Stimulated activated memory B cell treated with anti-CD40 and anti-IgM and Interleukin-4, amounts not matched to agents 10 μg/mL and 1 μg/mL and 100 μg/mL, for 72 hours (primary cell): ENCODE measurements around the gene PEX7.
A peak's percentile ranks its signal among the peaks of the same experiment; 100 is the strongest.
"Not testable (repeated sequence)": the region's sequence is repeated elsewhere in the genome, so short reads cannot be mapped to it uniquely, and the experiment has no call there.

Experiments used
- ATAC-seq: fragments of 150-1000 bp; cut with Tn5 transposase; 2 replicates; pipeline ENCODE4 v1.10.0; 2021
- H3K27ac Mint-ChIP-seq: one replicate; pipeline ENCODE4 v1.8.0; 2022; ENCODE audit warnings: mild to moderate bottlenecking, mixed read lengths
- H3K27me3 Mint-ChIP-seq: one replicate; pipeline ENCODE4 v1.8.0; 2022; ENCODE audit warnings: mixed read lengths
- H3K36me3 Mint-ChIP-seq: one replicate; pipeline ENCODE4 v1.8.0; 2022; ENCODE audit warnings: mixed read lengths
- H3K4me1 Mint-ChIP-seq: one replicate; pipeline ENCODE4 v1.8.0; 2022; ENCODE audit warnings: mixed read lengths
- H3K4me3 Mint-ChIP-seq: one replicate; pipeline ENCODE4 v1.8.0; 2022; ENCODE audit warnings: mild to moderate bottlenecking, moderate library complexity, mixed read lengths
- H3K9me3 Mint-ChIP-seq: one replicate; pipeline ENCODE4 v1.8.0; 2022; ENCODE audit warnings: mixed read lengths

The PEX7 gene

GRCh38 chr6:136849979-136850563 is 27.7 kb downstream of the PEX7 start:
- not testable (repeated sequence) for H3K27ac Mint-ChIP-seq, H3K27me3 Mint-ChIP-seq, H3K4me3 Mint-ChIP-seq, ATAC-seq, H3K9me3 Mint-ChIP-seq
- peaks cover 15% of the 10 kb centered on the region for H3K4me1 Mint-ChIP-seq
- peaks cover 51% of the 10 kb centered on the region for H3K36me3 Mint-ChIP-seq

- Mint-ChIP-seq H3K36me3 (peaks cover 11% of the 10 kb centered on the region), H3K4me3 (no peak overlapping the region), H3K27ac (no peak overlapping the region), H3K4me1 (peaks cover 5% of the 10 kb centered on the region), H3K27me3 (no peaks in the 10 kb centered on the region), H3K9me3 (no peaks in the 10 kb centered on the region)
- ATAC-seq: no peak
These were observed 37.0 kb downstream of the PEX7 start for GRCh38 chr6:136859430-136859829.

- no peak for ATAC-seq
- H3K27ac Mint-ChIP-seq: no peak overlapping the region
- no peaks in the 10 kb centered on the region for H3K9me3 Mint-ChIP-seq
- H3K36me3 Mint-ChIP-seq: peaks cover 7% of the 10 kb centered on the region
- H3K27me3 Mint-ChIP-seq: no peaks in the 10 kb centered on the region
- H3K4me1 Mint-ChIP-seq: peaks cover 5% of the 10 kb centered on the region
- no peak overlapping the region for H3K4me3 Mint-ChIP-seq
These were observed 37.7 kb downstream of the PEX7 start for GRCh38 chr6:136860043-136860442.

GRCh38 chr6:136862662-136863061 is 40.3 kb downstream of the PEX7 start:
- ATAC-seq: no peak
- no peak overlapping the region for H3K27ac Mint-ChIP-seq
- no peaks in the 10 kb centered on the region for H3K9me3 Mint-ChIP-seq
- no peak overlapping the region for H3K4me3 Mint-ChIP-seq
- no peaks in the 10 kb centered on the region for H3K4me1 Mint-ChIP-seq
- peaks cover 12% of the 10 kb centered on the region for H3K36me3 Mint-ChIP-seq
- no peaks in the 10 kb centered on the region for H3K27me3 Mint-ChIP-seq

GRCh38 chr6:136863752-136864151 is 41.4 kb downstream of the PEX7 start:
- Mint-ChIP-seq H3K27ac (no peak overlapping the region), H3K36me3 (peaks cover 12% of the 10 kb centered on the region), H3K27me3 (no peaks in the 10 kb centered on the region)

GRCh38 chr6:136864676-136865075 is 42.3 kb downstream of the PEX7 start:
- no peaks in the 10 kb centered on the region for H3K27me3 Mint-ChIP-seq
- no peaks in the 10 kb centered on the region for H3K9me3 Mint-ChIP-seq
- ATAC-seq: no peak
- H3K4me1 Mint-ChIP-seq: no peaks in the 10 kb centered on the region
- H3K27ac Mint-ChIP-seq: no peak overlapping the region
- no peak overlapping the region for H3K4me3 Mint-ChIP-seq
- peaks cover 17% of the 10 kb centered on the region for H3K36me3 Mint-ChIP-seq

More at GRCh38 chr6:136863752-136864151, 41.4 kb downstream of the PEX7 start:
- no peak for ATAC-seq
- H3K9me3 Mint-ChIP-seq: no peaks in the 10 kb centered on the region
- H3K4me3 Mint-ChIP-seq: no peak overlapping the region
- H3K4me1 Mint-ChIP-seq: no peaks in the 10 kb centered on the region

- no peak overlapping the region for H3K4me3 Mint-ChIP-seq
- peaks cover 20% of the 10 kb centered on the region for H3K36me3 Mint-ChIP-seq
- ATAC-seq: no peak
- H3K4me1 Mint-ChIP-seq: no peaks in the 10 kb centered on the region
- no peaks in the 10 kb centered on the region for H3K27me3 Mint-ChIP-seq
- no peaks in the 10 kb centered on the region for H3K9me3 Mint-ChIP-seq
- no peak overlapping the region for H3K27ac Mint-ChIP-seq
These were observed 44.6 kb downstream of the PEX7 start for GRCh38 chr6:136866872-136867416.

GRCh38 chr6:136869451-136869850 is 47.1 kb downstream of the PEX7 start:
- peaks cover 42% of the 10 kb centered on the region for H3K36me3 Mint-ChIP-seq
- no peak overlapping the region for H3K27ac Mint-ChIP-seq
- ATAC-seq: no peak
- no peak overlapping the region for H3K4me3 Mint-ChIP-seq
- H3K9me3 Mint-ChIP-seq: peaks cover 5% of the 10 kb centered on the region
- H3K27me3 Mint-ChIP-seq: no peaks in the 10 kb centered on the region
- H3K4me1 Mint-ChIP-seq: no peaks in the 10 kb centered on the region

- H3K27ac Mint-ChIP-seq: no peak overlapping the region
- H3K27me3 Mint-ChIP-seq: no peaks in the 10 kb centered on the region
- no peak for ATAC-seq
- no peak overlapping the region for H3K4me3 Mint-ChIP-seq
- H3K36me3 Mint-ChIP-seq: peaks cover 56% of the 10 kb centered on the region
- H3K4me1 Mint-ChIP-seq: no peaks in the 10 kb centered on the region
- H3K9me3 Mint-ChIP-seq: peaks cover 11% of the 10 kb centered on the region
These were observed 51.4 kb downstream of the PEX7 start for GRCh38 chr6:136873748-136874147.

GRCh38 chr6:136876469-136876868 is 54.1 kb downstream of the PEX7 start:
- not testable (repeated sequence) for H3K4me3 Mint-ChIP-seq, ATAC-seq, H3K27ac Mint-ChIP-seq, H3K27me3 Mint-ChIP-seq, H3K4me1 Mint-ChIP-seq
- peaks cover 11% of the 10 kb centered on the region for H3K9me3 Mint-ChIP-seq
- peaks cover 67% of the 10 kb centered on the region for H3K36me3 Mint-ChIP-seq

GRCh38 chr6:136880748-136881460 is 58.5 kb downstream of the PEX7 start:
- H3K27me3 Mint-ChIP-seq: no peaks in the 10 kb centered on the region
- H3K27ac Mint-ChIP-seq: no peak overlapping the region
- peaks cover 8% of the 10 kb centered on the region for H3K4me1 Mint-ChIP-seq
- no peak overlapping the region for H3K4me3 Mint-ChIP-seq
- ATAC-seq: no peak
- H3K9me3 Mint-ChIP-seq: peaks cover 6% of the 10 kb centered on the region
- peaks cover 67% of the 10 kb centered on the region for H3K36me3 Mint-ChIP-seq

- peaks cover 11% of the 10 kb centered on the region for H3K4me1 Mint-ChIP-seq
- H3K4me3 Mint-ChIP-seq: no peak overlapping the region
- H3K27ac Mint-ChIP-seq: no peak overlapping the region
- no peaks in the 10 kb centered on the region for H3K27me3 Mint-ChIP-seq
- no peak for ATAC-seq
- no peaks in the 10 kb centered on the region for H3K9me3 Mint-ChIP-seq
- peaks cover 43% of the 10 kb centered on the region for H3K36me3 Mint-ChIP-seq
These were observed 63.7 kb downstream of the PEX7 start for GRCh38 chr6:136886091-136886490.

GRCh38 chr6:136887953-136888352 is 65.6 kb downstream of the PEX7 start:
- H3K4me1 Mint-ChIP-seq: peaks cover 11% of the 10 kb centered on the region
- peaks cover 40% of the 10 kb centered on the region for H3K36me3 Mint-ChIP-seq
- ATAC-seq: no peak
- H3K4me3 Mint-ChIP-seq: no peak overlapping the region
- no peak overlapping the region for H3K27ac Mint-ChIP-seq
- H3K9me3 Mint-ChIP-seq: no peaks in the 10 kb centered on the region
- H3K27me3 Mint-ChIP-seq: no peaks in the 10 kb centered on the region

- no peak for ATAC-seq
- peaks cover 40% of the 10 kb centered on the region for H3K36me3 Mint-ChIP-seq
- no peaks in the 10 kb centered on the region for H3K9me3 Mint-ChIP-seq
- H3K27me3 Mint-ChIP-seq: no peaks in the 10 kb centered on the region
- peaks cover 11% of the 10 kb centered on the region for H3K4me1 Mint-ChIP-seq
- no peak overlapping the region for H3K27ac Mint-ChIP-seq
- no peak overlapping the region for H3K4me3 Mint-ChIP-seq
These were observed 67.1 kb downstream of the PEX7 start for GRCh38 chr6:136889271-136890193.

GRCh38 chr6:136890194-136890839 is 67.9 kb downstream of the PEX7 start:
- no peak for ATAC-seq

More at GRCh38 chr6:136890194-136890839, 67.9 kb downstream of the PEX7 start:
- H3K9me3 Mint-ChIP-seq: no peaks in the 10 kb centered on the region
- H3K4me1 Mint-ChIP-seq: peaks cover 11% of the 10 kb centered on the region
- H3K27ac Mint-ChIP-seq: peak overlapping the region; percentile 44
- H3K36me3 Mint-ChIP-seq: peaks cover 40% of the 10 kb centered on the region
- H3K4me3 Mint-ChIP-seq: no peak overlapping the region
- H3K27me3 Mint-ChIP-seq: no peaks in the 10 kb centered on the region
